Measurements from ENCODE around the gene ICOS.
"Not testable (repeated sequence)": the region's sequence is repeated elsewhere in the genome, so short reads cannot be mapped to it uniquely, and the experiment has no call there.

The ICOS gene

GRCh38 chr2:203908066-203908796, 28.3 kb upstream of the ICOS start:
- Histone ChIP-seq H3K4me1 (ENCODE audit: insufficient read depth, low read length) (peaks cover 4% of the 10 kb centered on the region; the same call in 1 of the 2 replicates), H3K9ac (ENCODE audit: low read depth, low read length) (no peak overlapping the region), H3K9me3 (ENCODE audit: control insufficient read depth, insufficient read depth, low read length) (0 out of 2 replicates have a peak, but pooled peaks cover under 1% of the 10 kb centered on the region), H3K36me3 (ENCODE audit: insufficient read depth, low read length) (no peaks in the 10 kb centered on the region)

GRCh38 chr2:203908797-203909185, 27.8 kb upstream of the ICOS start:
- Histone ChIP-seq H3K9me3 (ENCODE audit: control insufficient read depth, insufficient read depth, low read length) (no peaks in the 10 kb centered on the region), H3K9ac (ENCODE audit: low read depth, low read length) (no peak overlapping the region), H3K4me1 (ENCODE audit: insufficient read depth, low read length) (peaks cover 4% of the 10 kb centered on the region; the same call in 1 of the 2 replicates), H3K36me3 (ENCODE audit: insufficient read depth, low read length) (no peaks in the 10 kb centered on the region)

- H3K9me3 ChIP-seq (ENCODE audit: control insufficient read depth, insufficient read depth, low read length) = no peaks in the 10 kb centered on the region
- H3K9ac ChIP-seq (ENCODE audit: low read depth, low read length) = no peak overlapping the region
- no peaks in the 10 kb centered on the region for H3K36me3 ChIP-seq (ENCODE audit: insufficient read depth, low read length)
- peaks cover 4% of the 10 kb centered on the region; the same call in 1 of the 2 replicates for H3K4me1 ChIP-seq (ENCODE audit: insufficient read depth, low read length)
Measured at GRCh38 chr2:203909261-203909967, 27.1 kb upstream of the ICOS start.

- H3K4me1 ChIP-seq (ENCODE audit: insufficient read depth, low read length) = peaks cover 4% of the 10 kb centered on the region; the same call in 1 of the 2 replicates
- no peak overlapping the region for H3K9ac ChIP-seq (ENCODE audit: low read depth, low read length)
- no peaks in the 10 kb centered on the region for H3K36me3 ChIP-seq (ENCODE audit: insufficient read depth, low read length)
- H3K9me3 ChIP-seq (ENCODE audit: control insufficient read depth, insufficient read depth, low read length) = no peaks in the 10 kb centered on the region
Measured at GRCh38 chr2:203909974-203910373, 26.6 kb upstream of the ICOS start.

GRCh38 chr2:203913947-203914346, 22.6 kb upstream of the ICOS start:
- Histone ChIP-seq H3K9ac (ENCODE audit: low read depth, low read length) (peak overlapping the region; percentile 39; the same call in 1 of the 2 replicates), H3K9me3 (ENCODE audit: control insufficient read depth, insufficient read depth, low read length) (no peaks in the 10 kb centered on the region), H3K36me3 (ENCODE audit: insufficient read depth, low read length) (no peaks in the 10 kb centered on the region), H3K4me1 (ENCODE audit: insufficient read depth, low read length) (peaks cover 4% of the 10 kb centered on the region; the same call in 1 of the 2 replicates)

GRCh38 chr2:203914546-203915182, 21.9 kb upstream of the ICOS start:
- H3K36me3 ChIP-seq (ENCODE audit: insufficient read depth, low read length) = no peaks in the 10 kb centered on the region
- H3K9ac ChIP-seq (ENCODE audit: low read depth, low read length) = no peak overlapping the region
- H3K9me3 ChIP-seq (ENCODE audit: control insufficient read depth, insufficient read depth, low read length) = no peaks in the 10 kb centered on the region
- H3K4me1 ChIP-seq (ENCODE audit: insufficient read depth, low read length) = no peaks in the 10 kb centered on the region

GRCh38 chr2:203915256-203915655, 21.3 kb upstream of the ICOS start:
- no peaks in the 10 kb centered on the region for H3K4me1 ChIP-seq (ENCODE audit: insufficient read depth, low read length)
- no peaks in the 10 kb centered on the region for H3K9me3 ChIP-seq (ENCODE audit: control insufficient read depth, insufficient read depth, low read length)
- H3K9ac ChIP-seq (ENCODE audit: low read depth, low read length) = no peak overlapping the region
- no peaks in the 10 kb centered on the region for H3K36me3 ChIP-seq (ENCODE audit: insufficient read depth, low read length)

GRCh38 chr2:203916756-203917155, 19.8 kb upstream of the ICOS start:
- no peaks in the 10 kb centered on the region for H3K9me3 ChIP-seq (ENCODE audit: control insufficient read depth, insufficient read depth, low read length)
- no peak overlapping the region for H3K9ac ChIP-seq (ENCODE audit: low read depth, low read length)
- no peaks in the 10 kb centered on the region for H3K4me1 ChIP-seq (ENCODE audit: insufficient read depth, low read length)
- no peaks in the 10 kb centered on the region for H3K36me3 ChIP-seq (ENCODE audit: insufficient read depth, low read length)

- H3K9me3 ChIP-seq (ENCODE audit: control insufficient read depth, insufficient read depth, low read length) = no peaks in the 10 kb centered on the region
- no peaks in the 10 kb centered on the region for H3K36me3 ChIP-seq (ENCODE audit: insufficient read depth, low read length)
- no peaks in the 10 kb centered on the region for H3K4me1 ChIP-seq (ENCODE audit: insufficient read depth, low read length)
- no peak overlapping the region for H3K9ac ChIP-seq (ENCODE audit: low read depth, low read length)
Measured at GRCh38 chr2:203918264-203918663, 18.3 kb upstream of the ICOS start.

GRCh38 chr2:203918839-203919238, 17.7 kb upstream of the ICOS start:
- no peaks in the 10 kb centered on the region for H3K36me3 ChIP-seq (ENCODE audit: insufficient read depth, low read length)
- H3K9me3 ChIP-seq (ENCODE audit: control insufficient read depth, insufficient read depth, low read length) = no peaks in the 10 kb centered on the region
- H3K9ac ChIP-seq (ENCODE audit: low read depth, low read length) = no peak overlapping the region

GRCh38 chr2:203925512-203926158, 10.9 kb upstream of the ICOS start:
- H3K9me3 ChIP-seq (ENCODE audit: control insufficient read depth, insufficient read depth, low read length) = no peaks in the 10 kb centered on the region
- no peaks in the 10 kb centered on the region for H3K36me3 ChIP-seq (ENCODE audit: insufficient read depth, low read length)
- H3K4me1 ChIP-seq (ENCODE audit: insufficient read depth, low read length) = no peaks in the 10 kb centered on the region
- H3K9ac ChIP-seq (ENCODE audit: low read depth, low read length) = no peak overlapping the region

More at GRCh38 chr2:203918839-203919238, 17.7 kb upstream of the ICOS start:
- H3K4me1 ChIP-seq (ENCODE audit: insufficient read depth, low read length) = no peaks in the 10 kb centered on the region

GRCh38 chr2:203928849-203929248, 7.7 kb upstream of the ICOS start:
- H3K9me3 ChIP-seq (ENCODE audit: control insufficient read depth, insufficient read depth, low read length) = no peaks in the 10 kb centered on the region
- no peaks in the 10 kb centered on the region for H3K4me1 ChIP-seq (ENCODE audit: insufficient read depth, low read length)
- no peaks in the 10 kb centered on the region for H3K36me3 ChIP-seq (ENCODE audit: insufficient read depth, low read length)
- no peak overlapping the region for H3K9ac ChIP-seq (ENCODE audit: low read depth, low read length)

GRCh38 chr2:203931262-203931661, 5.3 kb upstream of the ICOS start:
- not testable (repeated sequence) for H3K9me3 ChIP-seq (ENCODE audit: control insufficient read depth, insufficient read depth, low read length); H3K36me3 ChIP-seq (ENCODE audit: insufficient read depth, low read length); H3K9ac ChIP-seq (ENCODE audit: low read depth, low read length); H3K4me1 ChIP-seq (ENCODE audit: insufficient read depth, low read length)

GRCh38 chr2:203934041-203934492, 2.5 kb upstream of the ICOS start:
- Histone ChIP-seq H3K4me1 (ENCODE audit: insufficient read depth, low read length) (peaks cover 3% of the 10 kb centered on the region; the same call in 1 of the 2 replicates), H3K9me3 (ENCODE audit: control insufficient read depth, insufficient read depth, low read length) (no peaks in the 10 kb centered on the region), H3K36me3 (ENCODE audit: insufficient read depth, low read length) (no peaks in the 10 kb centered on the region), H3K9ac (ENCODE audit: low read depth, low read length) (no peak overlapping the region)
